GM23338 (cell line): ENCODE results near the gene SUGCT. TPM values are rescaled to one million over a fixed set of nuclear protein-coding genes. Genes with fewer than 3 reads are reported as not detected.

Experiments
- ATAC-seq: fragments of 200-7000 bp; cut with Tn5 transposase; 3 replicates; pipeline ENCODE4 v1.9.1; 2020
- DNase-seq: peaks from one replicate; pipeline ENCODE4 v3.0.0-alpha.2; 2015; ENCODE audit warnings: low spot score
- H2AFZ ChIP-seq: fragments of 200-600 bp; sonication (generic); 2 replicates; pipeline ENCODE4 v1.8.0; 2016; ENCODE audit warnings: antibody characterized with exemption, mild to moderate bottlenecking, moderate library complexity
- H3F3A ChIP-seq: fragments of 200-600 bp; sonication (generic); replicated peaks from 2 replicates; pipeline ENCODE4 v1.8.0; 2017; ENCODE audit warnings: antibody characterized with exemption, mixed run types, low read depth
- H3K27ac ChIP-seq: fragments of 200-600 bp; sonication (generic); 2 replicates; pipeline ENCODE4 v1.6.1; 2016; ENCODE audit warnings: low read depth
- H3K27me3 ChIP-seq: fragments of 200-600 bp; sonication (generic); 2 replicates; pipeline ENCODE4 v1.8.0; 2016; ENCODE audit warnings: mild to moderate bottlenecking, mixed run types, moderate library complexity; ENCODE audit not compliant: insufficient read depth
- H3K36me3 ChIP-seq: fragments of 200-600 bp; sonication (generic); 2 replicates; pipeline ENCODE4 v1.8.0; 2016; ENCODE audit warnings: mild to moderate bottlenecking; ENCODE audit not compliant: insufficient read depth
- H3K4me1 ChIP-seq: fragments of 200-600 bp; sonication (generic); 2 replicates; pipeline ENCODE4 v1.8.0; 2016; ENCODE audit warnings: mild to moderate bottlenecking, moderate library complexity; ENCODE audit not compliant: insufficient read depth
- H3K4me2 ChIP-seq: fragments of 200-600 bp; sonication (generic); 2 replicates; pipeline ENCODE4 v1.7.1; 2017; ENCODE audit warnings: mixed run types
- H3K4me3 ChIP-seq: fragments of 200-600 bp; sonication (generic); 2 replicates; pipeline ENCODE4 v1.6.1; 2016; ENCODE audit warnings: mixed run types
- H3K79me2 ChIP-seq: fragments of 200-600 bp; sonication (generic); replicated peaks from 2 replicates; pipeline ENCODE4 v1.8.0; 2017; ENCODE audit warnings: mild to moderate bottlenecking; ENCODE audit not compliant: insufficient read depth
- H3K9me2 ChIP-seq: fragments of 200-600 bp; sonication (generic); 2 replicates; pipeline ENCODE4 v1.8.0; 2017; ENCODE audit not compliant: insufficient read depth
- H4K20me1 ChIP-seq: fragments of 200-600 bp; sonication (generic); replicated peaks from 2 replicates; pipeline ENCODE4 v1.8.0; 2017; ENCODE audit warnings: mild to moderate bottlenecking; ENCODE audit not compliant: insufficient read depth
- H3K27ac Mint-ChIP-seq: 2 replicates; pipeline ENCODE4 v1.8.0; 2020; ENCODE audit warnings: inconsistent platforms, mild to moderate bottlenecking, moderate library complexity, mixed read lengths
- H3K27me3 Mint-ChIP-seq: 3 replicates; pipeline ENCODE4 v1.8.0; 2022; ENCODE audit warnings: low read depth, mild to moderate bottlenecking, moderate library complexity, mixed read lengths, inconsistent platforms; ENCODE audit not compliant: insufficient read depth, poor library complexity
- H3K36me3 Mint-ChIP-seq: 3 replicates; pipeline ENCODE4 v1.8.0; 2021; ENCODE audit warnings: low read depth, mild to moderate bottlenecking, inconsistent platforms, moderate library complexity, mixed read lengths
- H3K4me1 Mint-ChIP-seq: 3 replicates; pipeline ENCODE4 v1.8.0; 2020; ENCODE audit warnings: mild to moderate bottlenecking, inconsistent platforms, mixed read lengths
- H3K4me3 Mint-ChIP-seq: 3 replicates; pipeline ENCODE4 v1.8.0; 2021; ENCODE audit warnings: moderate library complexity, mild to moderate bottlenecking, inconsistent platforms, mixed read lengths
- H3K9me3 Mint-ChIP-seq: 3 replicates; pipeline ENCODE4 v1.8.0; 2020; ENCODE audit warnings: moderate library complexity, mild to moderate bottlenecking, inconsistent platforms, mixed read lengths
- CREB1 ChIP-seq: fragments of 250-450 bp; sonication (Bioruptor Pico); IDR thresholded peaks from 2 replicates; pipeline ENCODE4 v1.5.0; 2020; ENCODE audit warnings: low read depth, mild to moderate bottlenecking, moderate library complexity
- EZH2 ChIP-seq: fragments of 200-600 bp; sonication (generic); IDR thresholded peaks from one replicate; pipeline ENCODE4 v1.8.0; 2017; ENCODE audit warnings: antibody characterized with exemption, mild to moderate bottlenecking, low read depth; ENCODE audit not compliant: unreplicated experiment
- EZH2phosphoT487 ChIP-seq: fragments of 200-600 bp; sonication (generic); IDR thresholded peaks from one replicate; pipeline ENCODE4 v1.8.1; 2018; ENCODE audit warnings: antibody characterized with exemption; ENCODE audit not compliant: unreplicated experiment
- JUNB ChIP-seq: IDR thresholded peaks from one replicate; pipeline ENCODE4 v1.6.1; 2016; ENCODE audit warnings: antibody characterized with exemption; ENCODE audit not compliant: unreplicated experiment
- NANOG ChIP-seq: IDR thresholded peaks from 2 replicates; pipeline ENCODE4 v1.6.1; 2016; ENCODE audit warnings: antibody characterized with exemption, borderline replicate concordance
- POLR2AphosphoS5 ChIP-seq: IDR thresholded peaks from 2 replicates; pipeline ENCODE4 v1.6.1; 2016; ENCODE audit warnings: antibody characterized with exemption, low read depth
- STAT1 ChIP-seq: IDR thresholded peaks from one replicate; pipeline ENCODE4 v1.6.1; 2016; ENCODE audit warnings: antibody characterized with exemption; ENCODE audit not compliant: unreplicated experiment
- ZNF114 ChIP-seq: fragments of 250-450 bp; sonication (Bioruptor Pico); IDR thresholded peaks from 2 replicates; pipeline ENCODE4 v1.5.0; 2020; ENCODE audit warnings: mild to moderate bottlenecking, moderate library complexity
- ZNF331 ChIP-seq: fragments of 250-450 bp; sonication (Bioruptor Pico); IDR thresholded peaks from 2 replicates; pipeline ENCODE4 v1.5.0; 2020; ENCODE audit warnings: low read depth, mild to moderate bottlenecking, moderate library complexity
- polyA plus RNA-seq: library from polyadenylated mRNA; unstranded; fragments of >200 nt; fragmentation: Nextera tagmentation; extraction: Ambion mirVana; gene quantifications from 2 replicates; pipeline ENCODE4 v1.2.1, GENCODE V29; 2016
- total RNA-seq: library from RNA; depleted of rRNA; stranded (reverse); fragments of >200 nt; shearing (Covaris generic); gene quantifications from 2 replicates; pipeline ENCODE4 v1.2.3, GENCODE V29; 2014
- TF ChIP-seq, protein P1 (sequence below), 2 experiments: fragments of 200-600 bp in 1 of 2; sonication (generic) in 1 of 2; conservative IDR thresholded peaks; 2 replicates each; pipeline versions ENCODE4 v1.5.1 to v1.6.1; 2016 to 2017; ENCODE audit warnings: antibody characterized with exemption in 2 of 2, low read depth in 2 of 2, mild to moderate bottlenecking in 2 of 2, moderate library complexity in 1 of 2
- TF ChIP-seq, protein P2 (sequence below): IDR thresholded peaks from one replicate; pipeline ENCODE4 v1.6.1; 2018; ENCODE audit warnings: antibody characterized with exemption; ENCODE audit not compliant: unreplicated experiment
- TF ChIP-seq, protein P3 (sequence below): fragments of 250-450 bp; sonication (Bioruptor Pico); IDR thresholded peaks from 2 replicates; pipeline ENCODE4 v1.5.0; 2020; ENCODE audit warnings: mild to moderate bottlenecking, moderate library complexity
- TF ChIP-seq, protein P4 (sequence below): IDR thresholded peaks from 2 replicates; pipeline ENCODE4 v1.6.1; 2016; ENCODE audit warnings: antibody characterized with exemption

SUGCT gene
- total and polyA plus RNA-seq, 2 experiments from 2014 or later: 4.2 to 5.6 TPM

DNA sequence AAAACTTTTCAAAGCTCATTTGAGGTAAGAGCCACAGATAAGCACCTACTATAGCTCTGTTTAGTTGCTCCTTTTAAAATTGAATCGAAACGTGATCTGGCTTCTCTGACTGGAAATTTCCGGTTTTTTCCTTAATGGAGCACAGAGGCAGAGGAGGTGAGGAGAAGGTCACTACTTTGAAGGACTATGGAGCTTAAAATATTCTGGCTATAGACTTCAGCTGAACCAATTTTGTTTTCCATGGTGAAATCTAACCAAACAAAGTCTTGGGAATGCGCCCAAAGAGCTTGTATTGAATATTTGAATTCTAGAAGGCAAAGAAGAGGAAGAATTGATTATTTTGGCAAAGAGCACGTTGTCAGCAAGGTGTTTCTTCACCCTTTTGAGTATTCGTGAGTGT, 711.1 kb downstream of the SUGCT start:
- no peak overlapping the region for H3K27ac Mint-ChIP-seq
- H3K9me2 ChIP-seq: no peaks in the 10 kb centered on the region
- H3K27ac ChIP-seq: no peak overlapping the region
- H3K36me3 Mint-ChIP-seq: peaks cover 5% of the 10 kb centered on the region; the same call in 2 of the 3 replicates
- H3K27me3 Mint-ChIP-seq: no peaks in the 10 kb centered on the region
- H3K4me1 Mint-ChIP-seq: no peaks in the 10 kb centered on the region
- no peak for ATAC-seq
- no peaks in the 10 kb centered on the region for H3K27me3 ChIP-seq
- TF ChIP-seq STAT1: no peak
- TF ChIP-seq, protein P1, sequence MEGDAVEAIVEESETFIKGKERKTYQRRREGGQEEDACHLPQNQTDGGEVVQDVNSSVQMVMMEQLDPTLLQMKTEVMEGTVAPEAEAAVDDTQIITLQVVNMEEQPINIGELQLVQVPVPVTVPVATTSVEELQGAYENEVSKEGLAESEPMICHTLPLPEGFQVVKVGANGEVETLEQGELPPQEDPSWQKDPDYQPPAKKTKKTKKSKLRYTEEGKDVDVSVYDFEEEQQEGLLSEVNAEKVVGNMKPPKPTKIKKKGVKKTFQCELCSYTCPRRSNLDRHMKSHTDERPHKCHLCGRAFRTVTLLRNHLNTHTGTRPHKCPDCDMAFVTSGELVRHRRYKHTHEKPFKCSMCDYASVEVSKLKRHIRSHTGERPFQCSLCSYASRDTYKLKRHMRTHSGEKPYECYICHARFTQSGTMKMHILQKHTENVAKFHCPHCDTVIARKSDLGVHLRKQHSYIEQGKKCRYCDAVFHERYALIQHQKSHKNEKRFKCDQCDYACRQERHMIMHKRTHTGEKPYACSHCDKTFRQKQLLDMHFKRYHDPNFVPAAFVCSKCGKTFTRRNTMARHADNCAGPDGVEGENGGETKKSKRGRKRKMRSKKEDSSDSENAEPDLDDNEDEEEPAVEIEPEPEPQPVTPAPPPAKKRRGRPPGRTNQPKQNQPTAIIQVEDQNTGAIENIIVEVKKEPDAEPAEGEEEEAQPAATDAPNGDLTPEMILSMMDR (conservative IDR thresholded peaks at IDR 0.05; ENCODE audit: low read depth in 2 of 2): no peak
- no peak for TF ChIP-seq POLR2AphosphoS5
- no peak for TF ChIP-seq EZH2phosphoT487
- no peak for TF ChIP-seq EZH2
- no peak for TF ChIP-seq CREB1 (CRISPR knock-in tag)
- no peak for TF ChIP-seq ZNF331 (CRISPR knock-in tag)
- TF ChIP-seq ZNF114 (CRISPR knock-in tag): no peak
- TF ChIP-seq JUNB: no peak
- TF ChIP-seq, protein P2, sequence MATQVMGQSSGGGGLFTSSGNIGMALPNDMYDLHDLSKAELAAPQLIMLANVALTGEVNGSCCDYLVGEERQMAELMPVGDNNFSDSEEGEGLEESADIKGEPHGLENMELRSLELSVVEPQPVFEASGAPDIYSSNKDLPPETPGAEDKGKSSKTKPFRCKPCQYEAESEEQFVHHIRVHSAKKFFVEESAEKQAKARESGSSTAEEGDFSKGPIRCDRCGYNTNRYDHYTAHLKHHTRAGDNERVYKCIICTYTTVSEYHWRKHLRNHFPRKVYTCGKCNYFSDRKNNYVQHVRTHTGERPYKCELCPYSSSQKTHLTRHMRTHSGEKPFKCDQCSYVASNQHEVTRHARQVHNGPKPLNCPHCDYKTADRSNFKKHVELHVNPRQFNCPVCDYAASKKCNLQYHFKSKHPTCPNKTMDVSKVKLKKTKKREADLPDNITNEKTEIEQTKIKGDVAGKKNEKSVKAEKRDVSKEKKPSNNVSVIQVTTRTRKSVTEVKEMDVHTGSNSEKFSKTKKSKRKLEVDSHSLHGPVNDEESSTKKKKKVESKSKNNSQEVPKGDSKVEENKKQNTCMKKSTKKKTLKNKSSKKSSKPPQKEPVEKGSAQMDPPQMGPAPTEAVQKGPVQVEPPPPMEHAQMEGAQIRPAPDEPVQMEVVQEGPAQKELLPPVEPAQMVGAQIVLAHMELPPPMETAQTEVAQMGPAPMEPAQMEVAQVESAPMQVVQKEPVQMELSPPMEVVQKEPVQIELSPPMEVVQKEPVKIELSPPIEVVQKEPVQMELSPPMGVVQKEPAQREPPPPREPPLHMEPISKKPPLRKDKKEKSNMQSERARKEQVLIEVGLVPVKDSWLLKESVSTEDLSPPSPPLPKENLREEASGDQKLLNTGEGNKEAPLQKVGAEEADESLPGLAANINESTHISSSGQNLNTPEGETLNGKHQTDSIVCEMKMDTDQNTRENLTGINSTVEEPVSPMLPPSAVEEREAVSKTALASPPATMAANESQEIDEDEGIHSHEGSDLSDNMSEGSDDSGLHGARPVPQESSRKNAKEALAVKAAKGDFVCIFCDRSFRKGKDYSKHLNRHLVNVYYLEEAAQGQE: no peak
- TF ChIP-seq, protein P3, sequence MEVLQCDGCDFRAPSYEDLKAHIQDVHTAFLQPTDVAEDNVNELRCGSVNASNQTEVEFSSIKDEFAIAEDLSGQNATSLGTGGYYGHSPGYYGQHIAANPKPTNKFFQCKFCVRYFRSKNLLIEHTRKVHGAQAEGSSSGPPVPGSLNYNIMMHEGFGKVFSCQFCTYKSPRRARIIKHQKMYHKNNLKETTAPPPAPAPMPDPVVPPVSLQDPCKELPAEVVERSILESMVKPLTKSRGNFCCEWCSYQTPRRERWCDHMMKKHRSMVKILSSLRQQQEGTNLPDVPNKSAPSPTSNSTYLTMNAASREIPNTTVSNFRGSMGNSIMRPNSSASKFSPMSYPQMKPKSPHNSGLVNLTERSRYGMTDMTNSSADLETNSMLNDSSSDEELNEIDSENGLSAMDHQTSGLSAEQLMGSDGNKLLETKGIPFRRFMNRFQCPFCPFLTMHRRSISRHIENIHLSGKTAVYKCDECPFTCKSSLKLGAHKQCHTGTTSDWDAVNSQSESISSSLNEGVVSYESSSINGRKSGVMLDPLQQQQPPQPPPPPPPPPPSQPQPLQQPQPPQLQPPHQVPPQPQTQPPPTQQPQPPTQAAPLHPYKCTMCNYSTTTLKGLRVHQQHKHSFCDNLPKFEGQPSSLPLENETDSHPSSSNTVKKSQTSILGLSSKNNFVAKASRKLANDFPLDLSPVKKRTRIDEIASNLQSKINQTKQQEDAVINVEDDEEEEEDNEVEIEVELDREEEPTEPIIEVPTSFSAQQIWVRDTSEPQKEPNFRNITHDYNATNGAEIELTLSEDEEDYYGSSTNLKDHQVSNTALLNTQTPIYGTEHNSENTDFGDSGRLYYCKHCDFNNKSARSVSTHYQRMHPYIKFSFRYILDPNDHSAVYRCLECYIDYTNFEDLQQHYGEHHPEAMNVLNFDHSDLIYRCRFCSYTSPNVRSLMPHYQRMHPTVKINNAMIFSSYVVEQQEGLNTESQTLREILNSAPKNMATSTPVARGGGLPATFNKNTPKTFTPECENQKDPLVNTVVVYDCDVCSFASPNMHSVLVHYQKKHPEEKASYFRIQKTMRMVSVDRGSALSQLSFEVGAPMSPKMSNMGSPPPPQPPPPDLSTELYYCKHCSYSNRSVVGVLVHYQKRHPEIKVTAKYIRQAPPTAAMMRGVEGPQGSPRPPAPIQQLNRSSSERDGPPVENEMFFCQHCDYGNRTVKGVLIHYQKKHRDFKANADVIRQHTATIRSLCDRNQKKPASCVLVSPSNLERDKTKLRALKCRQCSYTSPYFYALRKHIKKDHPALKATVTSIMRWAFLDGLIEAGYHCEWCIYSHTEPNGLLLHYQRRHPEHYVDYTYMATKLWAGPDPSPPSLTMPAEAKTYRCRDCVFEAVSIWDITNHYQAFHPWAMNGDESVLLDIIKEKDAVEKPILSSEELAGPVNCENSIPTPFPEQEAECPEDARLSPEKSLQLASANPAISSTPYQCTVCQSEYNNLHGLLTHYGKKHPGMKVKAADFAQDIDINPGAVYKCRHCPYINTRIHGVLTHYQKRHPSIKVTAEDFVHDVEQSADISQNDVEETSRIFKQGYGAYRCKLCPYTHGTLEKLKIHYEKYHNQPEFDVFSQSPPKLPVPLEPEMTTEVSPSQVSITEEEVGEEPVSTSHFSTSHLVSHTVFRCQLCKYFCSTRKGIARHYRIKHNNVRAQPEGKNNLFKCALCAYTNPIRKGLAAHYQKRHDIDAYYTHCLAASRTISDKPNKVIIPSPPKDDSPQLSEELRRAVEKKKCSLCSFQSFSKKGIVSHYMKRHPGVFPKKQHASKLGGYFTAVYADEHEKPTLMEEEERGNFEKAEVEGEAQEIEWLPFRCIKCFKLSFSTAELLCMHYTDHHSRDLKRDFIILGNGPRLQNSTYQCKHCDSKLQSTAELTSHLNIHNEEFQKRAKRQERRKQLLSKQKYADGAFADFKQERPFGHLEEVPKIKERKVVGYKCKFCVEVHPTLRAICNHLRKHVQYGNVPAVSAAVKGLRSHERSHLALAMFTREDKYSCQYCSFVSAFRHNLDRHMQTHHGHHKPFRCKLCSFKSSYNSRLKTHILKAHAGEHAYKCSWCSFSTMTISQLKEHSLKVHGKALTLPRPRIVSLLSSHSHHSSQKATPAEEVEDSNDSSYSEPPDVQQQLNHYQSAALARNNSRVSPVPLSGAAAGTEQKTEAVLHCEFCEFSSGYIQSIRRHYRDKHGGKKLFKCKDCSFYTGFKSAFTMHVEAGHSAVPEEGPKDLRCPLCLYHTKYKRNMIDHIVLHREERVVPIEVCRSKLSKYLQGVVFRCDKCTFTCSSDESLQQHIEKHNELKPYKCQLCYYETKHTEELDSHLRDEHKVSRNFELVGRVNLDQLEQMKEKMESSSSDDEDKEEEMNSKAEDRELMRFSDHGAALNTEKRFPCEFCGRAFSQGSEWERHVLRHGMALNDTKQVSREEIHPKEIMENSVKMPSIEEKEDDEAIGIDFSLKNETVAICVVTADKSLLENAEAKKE (CRISPR knock-in tag): no peak
- TF ChIP-seq, protein P4, sequence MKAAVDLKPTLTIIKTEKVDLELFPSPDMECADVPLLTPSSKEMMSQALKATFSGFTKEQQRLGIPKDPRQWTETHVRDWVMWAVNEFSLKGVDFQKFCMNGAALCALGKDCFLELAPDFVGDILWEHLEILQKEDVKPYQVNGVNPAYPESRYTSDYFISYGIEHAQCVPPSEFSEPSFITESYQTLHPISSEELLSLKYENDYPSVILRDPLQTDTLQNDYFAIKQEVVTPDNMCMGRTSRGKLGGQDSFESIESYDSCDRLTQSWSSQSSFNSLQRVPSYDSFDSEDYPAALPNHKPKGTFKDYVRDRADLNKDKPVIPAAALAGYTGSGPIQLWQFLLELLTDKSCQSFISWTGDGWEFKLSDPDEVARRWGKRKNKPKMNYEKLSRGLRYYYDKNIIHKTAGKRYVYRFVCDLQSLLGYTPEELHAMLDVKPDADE: no peak
- TF ChIP-seq NANOG: no peak
- no peaks in the 10 kb centered on the region for H3K36me3 ChIP-seq
- no peaks in the 10 kb centered on the region for H3K79me2 ChIP-seq
- no peak overlapping the region for H3K4me2 ChIP-seq
- no peak overlapping the region for H3K4me3 Mint-ChIP-seq
- H4K20me1 ChIP-seq: no peaks in the 10 kb centered on the region
- DNase-seq: no peak
- no peak overlapping the region for H3K4me3 ChIP-seq
- no peak overlapping the region for H2AFZ ChIP-seq
- no peaks in the 10 kb centered on the region for H3F3A ChIP-seq
- peaks cover 10% of the 10 kb centered on the region for H3K9me3 Mint-ChIP-seq
- no peaks in the 10 kb centered on the region for H3K4me1 ChIP-seq
